GM19467 (cell line): ENCODE measurements around the gene GRID1.

Source experiments
- ATAC-seq: cut with Tn5 transposase; IDR thresholded peaks from one replicate; pipeline ENCODE4 v1.9.1; 2021; ENCODE audit warnings: mild to moderate bottlenecking, moderate library complexity; ENCODE audit not compliant: unreplicated experiment

GRID1 gene

DNA sequence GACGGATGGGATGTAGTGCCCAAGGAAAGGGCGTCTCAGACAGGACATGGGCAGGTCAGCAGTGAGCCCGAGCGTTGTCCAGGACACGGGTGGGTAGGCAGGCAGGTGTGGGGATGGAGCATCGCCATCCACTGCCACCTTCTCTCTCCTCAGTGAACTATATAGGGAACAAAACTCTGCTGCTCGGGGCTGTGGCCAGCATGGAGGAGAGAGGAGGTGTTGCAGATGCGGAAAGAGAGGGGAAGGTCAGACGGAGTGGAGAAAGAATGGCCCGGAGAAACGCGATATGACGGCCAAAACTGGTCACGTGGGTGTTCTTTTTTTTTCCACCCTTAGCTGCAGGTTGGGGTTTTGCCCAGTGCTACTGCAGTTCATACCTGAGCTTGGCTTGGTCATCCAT lies 71.2 kb downstream of the GRID1 start:
- ATAC-seq: no peak

DNA sequence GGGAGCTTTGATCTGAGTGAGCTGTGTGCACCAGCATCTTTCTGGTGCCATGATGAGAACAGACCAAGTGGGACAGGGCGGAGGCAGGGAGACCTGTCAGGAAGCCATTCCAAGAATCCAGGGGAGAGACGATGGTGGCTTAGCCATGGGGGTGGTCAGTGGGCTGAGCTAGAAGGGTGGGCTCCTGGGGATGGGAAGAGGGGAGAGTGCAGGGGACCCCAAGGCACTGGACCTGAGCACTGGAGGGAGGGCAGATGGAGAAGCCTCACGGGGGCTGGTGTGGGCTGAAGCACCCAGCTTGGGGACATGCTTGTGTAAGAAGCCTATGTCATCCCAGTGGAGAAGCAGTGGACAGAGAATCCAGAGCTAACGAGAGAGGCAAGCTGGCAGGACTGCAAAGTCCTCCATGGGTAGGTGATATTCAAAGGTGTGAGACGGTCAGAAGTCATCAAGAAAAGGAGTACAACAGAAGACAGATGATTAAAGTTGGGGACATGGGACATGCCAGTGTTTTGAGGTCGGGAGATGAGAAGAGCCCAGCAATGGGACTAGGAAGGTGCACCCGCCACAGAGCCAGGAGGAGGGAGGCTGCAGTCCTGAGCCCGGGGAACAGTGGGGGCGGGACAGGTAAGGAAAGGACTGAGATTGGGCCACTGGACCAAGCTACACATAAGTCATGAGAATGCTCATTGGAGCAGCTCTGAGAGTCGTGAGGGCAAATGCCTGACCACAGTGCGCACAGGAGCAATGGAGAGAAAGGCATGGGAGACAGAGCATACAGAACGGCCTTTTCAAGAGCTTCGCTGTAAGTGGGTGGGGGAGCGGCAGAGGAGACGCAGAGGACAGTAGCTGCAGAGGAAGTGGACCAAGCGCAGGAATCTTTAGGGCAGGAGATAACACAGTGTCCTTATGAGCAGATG lies 72.0 kb downstream of the GRID1 start:
- no peak for ATAC-seq

DNA sequence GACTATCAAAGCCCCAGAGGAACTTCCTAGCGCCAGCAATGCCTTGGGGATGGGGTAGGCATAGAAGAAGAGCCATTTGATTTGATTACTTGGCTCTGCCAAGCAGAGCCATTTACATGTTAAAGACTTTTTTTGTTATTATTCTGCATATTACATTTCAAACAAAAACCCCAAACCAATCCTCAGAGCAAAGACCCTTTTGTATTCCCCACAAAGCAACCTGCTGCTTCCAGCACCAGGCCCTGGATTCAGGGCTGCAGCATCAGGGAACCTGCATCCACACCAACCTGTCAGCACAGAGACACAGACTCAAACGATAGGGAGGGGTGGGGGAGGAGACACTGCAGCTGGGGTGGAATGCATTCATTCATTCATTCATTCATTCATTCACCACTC lies 73.2 kb downstream of the GRID1 start:
- no peak for ATAC-seq

DNA sequence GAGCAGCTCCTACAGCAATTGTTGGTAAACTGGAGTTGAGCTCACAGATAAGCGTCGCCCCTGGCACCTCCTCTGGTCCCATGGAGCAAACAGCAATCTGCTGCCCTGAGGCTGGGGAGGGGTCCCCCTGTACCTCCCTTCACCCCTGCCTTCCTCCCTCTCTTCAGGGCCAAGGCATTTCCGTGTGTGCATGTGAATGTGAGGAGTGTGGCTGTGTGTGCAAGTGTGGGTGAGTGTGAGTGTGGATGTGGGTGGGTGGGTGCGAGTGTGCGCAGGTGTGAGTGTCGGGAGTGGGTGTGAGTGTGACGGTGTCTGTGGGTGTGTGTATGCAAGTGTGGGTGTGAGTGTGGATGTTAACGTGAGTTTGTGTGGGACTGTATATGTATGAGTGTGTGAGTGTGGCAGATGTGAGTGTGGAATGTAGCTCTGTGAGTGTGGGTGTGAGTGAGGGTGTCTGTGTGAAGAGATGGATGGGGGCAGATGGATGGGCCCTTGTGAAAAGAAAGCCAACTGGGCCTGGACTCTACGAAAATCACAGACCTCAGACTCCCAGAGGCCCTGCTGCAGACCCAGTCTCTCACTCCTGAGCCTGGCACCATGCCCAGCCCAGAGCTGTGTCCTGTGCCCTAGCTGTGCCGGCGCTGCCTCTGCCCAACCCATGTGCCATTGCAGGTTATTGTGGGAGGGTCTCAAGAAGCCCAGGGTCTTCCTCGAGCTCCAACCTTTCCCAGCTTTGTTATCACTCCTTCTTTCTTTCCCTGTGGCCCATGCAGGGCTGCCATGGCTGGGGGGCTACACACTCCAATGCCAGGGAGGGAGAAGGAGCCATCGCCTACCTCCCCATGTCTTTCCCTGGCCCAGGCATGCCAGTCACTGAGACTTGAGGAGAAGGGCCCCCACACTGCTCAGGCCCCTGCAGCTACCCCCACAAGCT lies 73.9 kb downstream of the GRID1 start:
- no peak for ATAC-seq

DNA sequence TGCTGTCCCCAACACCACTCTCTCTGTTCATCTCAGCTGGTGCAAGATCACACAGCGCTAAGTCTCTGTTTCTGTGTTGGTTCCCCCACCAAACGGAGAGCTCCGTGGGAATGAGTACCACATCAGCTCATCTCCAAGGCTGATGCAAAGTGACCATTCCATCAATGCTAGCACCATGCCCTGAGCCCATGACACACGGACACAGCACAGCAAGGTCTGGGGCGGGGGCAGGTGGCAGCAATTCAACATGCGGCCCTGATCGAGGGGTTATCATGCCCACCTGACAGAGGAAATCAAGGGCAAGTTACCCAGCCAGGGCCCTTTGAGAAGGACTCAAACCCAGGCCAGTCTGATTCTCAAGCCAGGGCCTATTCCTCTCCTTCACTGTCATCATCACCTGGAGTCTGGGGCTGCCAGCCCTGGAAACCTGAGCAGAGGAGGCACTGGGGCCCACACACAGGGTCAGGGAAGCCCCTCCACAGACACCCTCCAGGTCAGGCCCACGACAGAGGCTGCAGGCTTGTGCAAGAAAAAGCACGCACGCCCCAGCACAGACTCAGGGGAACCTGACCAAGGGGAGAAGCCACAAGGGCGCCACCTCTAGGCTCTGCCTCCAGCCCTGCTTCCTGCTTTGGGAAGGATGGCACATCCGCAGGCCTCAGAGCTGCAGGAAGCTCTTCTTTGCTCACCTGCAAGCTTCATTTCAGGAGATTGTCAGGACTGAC lies 74.8 kb downstream of the GRID1 start:
- ATAC-seq: no peak

DNA sequence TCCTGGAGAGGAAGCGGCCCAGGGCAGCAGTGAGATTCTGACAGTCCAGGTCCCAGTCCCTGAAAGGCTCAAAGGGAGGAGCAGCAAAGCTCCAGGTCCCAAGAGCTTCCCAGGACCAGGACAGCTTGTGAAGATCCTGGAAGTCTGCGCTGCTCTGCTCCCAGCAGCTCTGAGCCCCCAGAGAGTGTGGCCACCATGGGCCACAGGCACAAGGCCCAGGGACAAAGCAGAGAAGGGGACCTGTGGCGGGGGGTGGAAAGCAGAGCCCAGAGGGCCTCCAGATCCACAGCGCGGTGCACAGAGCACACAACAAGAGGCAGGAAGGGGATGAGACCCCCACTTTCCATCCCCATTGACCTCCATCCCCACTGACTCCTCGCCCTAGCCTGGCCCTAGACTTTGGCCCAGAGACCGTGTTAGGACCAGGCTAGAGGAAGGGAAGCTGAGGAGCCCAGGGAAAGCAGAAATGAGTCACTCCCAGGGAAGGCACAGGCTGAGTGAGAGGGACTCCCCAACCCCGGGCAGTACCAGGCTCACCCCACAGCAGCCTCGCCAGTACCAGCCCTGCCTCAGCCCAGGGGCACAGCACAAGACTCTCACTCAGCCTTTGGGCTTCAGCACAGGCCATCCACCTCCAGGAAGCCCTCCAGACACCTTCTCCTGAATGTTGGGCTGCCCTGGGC lies 75.5 kb downstream of the GRID1 start:
- ATAC-seq: no peak

DNA sequence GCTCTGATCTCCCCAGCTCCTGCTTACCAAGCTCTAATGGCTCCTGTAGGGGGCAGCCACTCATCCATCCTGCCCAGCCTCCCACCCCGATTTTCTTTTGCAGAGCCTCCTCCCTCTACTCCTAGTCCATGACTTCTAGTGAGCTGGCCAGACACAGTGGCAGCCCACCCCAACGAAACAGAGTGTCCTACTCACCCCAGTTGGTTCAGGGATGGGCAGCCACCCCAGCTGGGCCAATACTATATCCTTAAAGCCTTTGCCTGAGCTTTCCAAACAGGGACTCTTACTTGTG lies 77.1 kb downstream of the GRID1 start:
- no peak for ATAC-seq

DNA sequence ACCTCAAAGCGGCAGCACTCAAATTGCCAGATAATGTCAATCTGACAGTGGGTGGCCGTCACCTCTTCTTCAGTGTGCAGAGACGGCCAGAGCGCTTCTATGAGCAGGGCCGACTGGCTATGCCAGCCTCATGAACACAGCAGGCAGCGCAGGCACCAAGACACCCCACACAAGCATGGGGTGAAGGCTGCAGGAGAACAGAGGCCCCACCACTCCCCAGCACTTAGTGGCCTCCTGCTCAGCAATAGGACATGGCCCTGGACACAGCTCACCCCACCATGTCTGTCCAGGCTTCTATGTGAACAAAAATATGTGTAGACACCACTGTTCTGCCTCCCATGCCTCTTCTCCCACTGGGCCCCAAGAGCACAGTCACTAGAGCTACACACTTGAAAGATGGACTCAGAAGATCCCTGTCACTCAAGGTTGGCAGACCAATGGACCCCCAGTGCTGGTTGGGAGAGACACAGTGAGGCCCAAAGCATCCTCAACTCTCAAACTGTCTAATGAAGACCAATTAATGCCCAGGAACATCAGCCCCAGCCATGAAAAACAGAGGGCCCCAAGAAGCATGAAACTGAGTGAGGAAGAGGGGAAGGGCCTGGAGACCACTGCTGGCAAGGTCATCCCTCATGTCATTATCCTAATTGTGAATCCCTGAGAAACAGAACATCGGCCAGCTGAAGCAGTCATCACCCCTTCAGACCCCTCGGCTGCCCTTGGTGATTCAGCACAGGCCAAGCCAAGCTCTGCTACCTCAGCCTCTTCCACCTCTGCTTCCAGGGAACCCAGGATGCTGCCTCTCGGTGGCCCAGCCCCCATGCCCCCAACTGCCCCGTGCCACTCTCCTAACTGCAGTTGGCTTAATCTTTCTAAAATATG lies 77.7 kb downstream of the GRID1 start:
- no peak for ATAC-seq

DNA sequence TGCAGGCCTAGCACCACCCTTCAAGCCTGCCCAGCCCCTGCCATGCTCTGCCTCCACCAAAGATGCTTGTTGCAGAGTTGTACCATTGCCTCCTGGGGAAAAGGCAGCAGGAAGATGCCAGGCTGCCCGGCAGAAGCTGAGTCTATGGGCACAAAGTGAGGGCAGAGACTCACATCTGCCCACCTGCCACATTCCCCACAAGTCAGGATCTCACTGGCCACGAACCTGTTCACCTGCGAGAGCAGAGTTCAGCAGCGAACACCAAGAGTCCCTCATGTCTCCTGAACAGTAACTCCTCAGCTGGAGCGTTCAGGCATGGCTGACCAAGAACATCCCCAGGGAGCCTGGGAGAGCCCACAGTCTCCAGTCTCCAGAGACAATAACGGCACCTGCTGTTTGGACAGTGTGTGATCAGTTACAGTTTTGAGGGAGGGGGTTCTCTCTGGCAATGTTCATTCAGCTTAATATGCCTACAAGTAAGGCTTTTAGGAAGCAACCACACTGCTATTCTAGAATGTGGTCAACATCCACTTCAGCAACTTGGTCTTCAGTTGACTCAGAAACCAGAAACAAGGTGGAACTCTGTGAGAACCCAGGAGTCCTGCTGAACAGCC lies 78.5 kb downstream of the GRID1 start:
- no peak for ATAC-seq

DNA sequence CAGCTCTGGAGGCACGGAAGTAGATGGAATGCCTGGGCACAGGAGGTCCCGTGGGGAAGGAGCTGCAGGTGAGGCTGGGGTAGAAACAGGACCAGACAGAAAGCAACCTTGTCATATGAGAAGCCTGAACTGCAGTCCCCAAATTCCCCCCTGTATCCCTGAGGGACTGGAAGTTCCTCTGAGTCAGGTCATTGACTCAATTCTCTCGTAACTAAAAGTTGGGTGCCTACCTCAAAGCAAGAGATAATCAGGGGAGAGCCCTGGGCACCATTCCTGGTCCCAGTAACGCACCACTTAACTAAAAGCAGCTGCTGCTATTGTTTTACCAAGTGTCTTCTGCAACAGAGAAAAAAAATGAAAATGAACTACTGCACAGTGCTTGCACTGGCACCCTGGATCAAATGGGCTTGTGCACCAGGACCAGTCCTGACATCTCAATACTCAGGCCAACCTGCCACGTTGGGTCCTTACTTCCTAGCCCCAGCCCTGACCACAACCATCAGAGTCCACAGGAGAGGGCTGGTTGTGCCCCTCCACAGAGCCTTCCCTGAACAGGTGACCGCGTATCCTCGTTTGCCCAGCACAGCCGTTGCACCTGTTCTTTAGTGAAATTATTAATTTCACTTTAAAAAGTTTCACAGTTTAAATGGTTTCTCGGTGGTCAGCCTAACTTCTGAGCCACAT lies 79.3 kb downstream of the GRID1 start:
- no peak for ATAC-seq

DNA sequence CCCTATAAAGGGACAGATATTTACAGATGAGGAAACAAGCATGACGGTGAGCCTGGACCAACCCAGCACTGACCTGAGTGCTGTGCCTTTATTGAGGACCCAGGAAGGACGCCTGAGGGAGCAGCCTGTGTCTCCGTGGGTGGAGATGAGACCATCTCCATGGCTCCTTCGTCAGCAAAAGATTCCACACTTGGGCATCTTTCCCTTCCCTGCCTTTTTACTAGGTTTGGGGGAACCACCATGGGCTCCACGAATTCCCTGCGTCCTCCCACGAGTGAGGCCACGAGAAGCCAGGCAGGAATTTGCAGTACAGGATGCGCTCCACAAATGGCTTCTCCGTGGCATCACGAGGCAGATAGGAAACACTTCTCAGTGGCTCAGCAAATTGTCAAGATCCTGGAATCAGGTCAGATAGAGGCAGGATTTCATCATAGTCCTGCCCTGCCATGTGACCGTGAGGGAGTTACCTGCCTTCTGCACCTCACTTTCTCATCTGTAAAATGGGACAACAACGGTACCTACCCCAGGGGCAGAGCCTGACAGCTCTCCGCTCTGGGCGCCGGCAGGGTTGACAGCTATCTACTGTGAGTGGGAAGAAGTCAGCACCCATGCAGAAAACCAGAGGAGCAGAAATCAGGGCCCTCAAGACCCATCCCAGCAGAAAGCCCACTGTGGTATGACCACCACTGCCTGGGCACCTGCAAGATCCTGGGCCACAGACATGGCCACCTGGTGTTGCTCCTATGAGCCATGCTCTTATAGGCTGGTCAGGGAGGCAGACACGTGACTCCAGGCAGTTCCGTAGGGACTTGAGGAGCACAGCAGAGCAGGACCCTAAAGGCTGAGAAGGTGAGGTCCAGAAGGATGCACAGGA lies 80.1 kb downstream of the GRID1 start:
- ATAC-seq: no peak

DNA sequence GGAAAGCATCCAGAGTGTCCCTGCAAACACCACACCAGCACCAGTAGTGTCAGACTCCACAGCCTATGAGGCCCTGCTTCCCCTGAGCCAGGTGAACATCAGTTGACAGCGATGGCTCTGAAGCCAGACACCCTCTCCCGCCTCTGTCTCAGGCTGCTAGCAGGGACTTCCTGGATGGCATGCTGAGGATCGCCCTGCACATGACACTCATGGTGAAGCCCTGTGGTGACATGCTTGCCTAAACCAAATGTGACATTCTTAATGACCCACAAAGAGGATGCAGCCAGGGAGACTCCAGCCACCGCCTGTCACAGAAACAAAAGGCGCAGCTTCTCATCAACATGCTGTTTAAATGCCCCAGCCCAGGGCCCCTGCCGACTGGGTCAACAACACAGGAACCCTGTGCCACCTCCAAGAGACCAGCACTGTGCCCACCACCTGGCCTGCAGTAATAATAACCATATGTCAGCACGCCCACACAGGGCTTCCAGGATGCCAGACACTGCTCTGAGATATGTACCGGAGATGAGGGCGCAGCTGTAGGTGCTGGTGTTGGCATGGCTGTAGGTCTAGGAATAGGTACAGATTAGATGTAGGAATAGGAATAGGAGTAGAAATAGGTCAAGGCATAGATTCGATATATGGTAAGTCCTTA lies 81.3 kb downstream of the GRID1 start:
- ATAC-seq: no peak

DNA sequence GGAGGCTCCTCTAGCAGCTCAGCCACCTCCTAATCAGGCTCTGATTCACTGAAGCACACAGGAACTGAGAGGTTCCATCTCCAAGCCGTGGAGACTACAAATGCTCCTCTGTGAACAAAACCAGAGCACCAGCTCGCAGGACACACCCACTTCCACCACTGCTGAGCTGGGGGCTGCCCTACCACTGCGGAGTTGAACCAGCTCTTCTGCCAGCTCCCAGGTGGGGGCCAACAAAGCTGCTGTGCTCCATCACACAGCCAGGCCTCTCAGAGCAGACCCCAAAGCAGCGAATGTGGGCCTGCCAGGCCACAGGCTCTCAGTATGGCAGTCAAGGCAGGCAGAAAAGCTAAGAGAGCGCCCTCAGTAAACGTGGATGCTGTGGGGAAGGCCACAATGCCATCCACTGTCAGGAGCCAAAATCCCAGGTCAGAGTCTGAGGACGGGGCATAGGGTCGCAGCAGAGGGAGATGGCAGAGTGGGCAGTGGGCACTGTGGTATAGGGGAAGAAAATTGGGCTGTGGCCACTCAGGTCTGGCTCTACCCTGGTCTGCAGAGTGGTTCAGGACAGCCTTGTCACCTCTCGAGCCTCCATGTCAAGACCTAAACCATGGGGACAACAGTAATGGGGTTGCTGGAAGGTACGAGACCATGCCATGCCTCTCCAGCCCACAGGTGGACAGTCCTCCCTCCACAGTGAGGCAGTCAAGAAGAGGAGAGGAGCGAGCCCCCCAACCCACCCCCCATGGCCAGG lies 82.1 kb downstream of the GRID1 start:
- ATAC-seq: no peak

DNA sequence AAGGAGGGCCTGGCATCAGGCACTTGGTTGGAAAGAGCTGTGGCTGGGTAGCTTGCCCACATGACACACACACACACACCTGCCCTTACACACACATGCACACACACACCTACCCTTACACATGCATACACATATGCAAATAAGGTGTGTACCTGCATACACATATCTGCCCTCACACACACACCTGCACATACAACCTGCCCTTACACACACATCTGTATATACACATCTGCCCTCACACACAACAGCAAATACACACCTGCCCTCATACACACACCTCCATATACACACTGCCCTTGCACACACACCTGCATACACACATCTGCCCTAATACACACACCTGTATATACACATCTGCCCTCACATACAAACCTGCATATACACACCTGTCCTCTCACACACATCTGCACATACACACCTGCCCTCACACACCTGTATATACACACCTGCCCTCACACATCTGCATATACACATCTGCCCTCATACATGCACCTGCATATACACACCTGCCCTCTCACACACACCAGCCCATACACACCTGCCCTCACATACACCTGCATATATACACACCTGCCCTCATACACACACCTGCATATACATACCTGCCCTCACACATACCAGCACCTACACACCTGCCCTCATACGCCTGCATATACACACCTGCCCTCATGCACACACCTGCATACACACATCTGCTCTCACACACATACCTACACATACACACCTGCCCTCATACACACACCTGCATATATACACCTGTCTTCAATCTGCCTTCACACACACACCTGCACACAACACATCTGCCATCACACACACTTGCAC lies 82.9 kb downstream of the GRID1 start:
- no peak for ATAC-seq

DNA sequence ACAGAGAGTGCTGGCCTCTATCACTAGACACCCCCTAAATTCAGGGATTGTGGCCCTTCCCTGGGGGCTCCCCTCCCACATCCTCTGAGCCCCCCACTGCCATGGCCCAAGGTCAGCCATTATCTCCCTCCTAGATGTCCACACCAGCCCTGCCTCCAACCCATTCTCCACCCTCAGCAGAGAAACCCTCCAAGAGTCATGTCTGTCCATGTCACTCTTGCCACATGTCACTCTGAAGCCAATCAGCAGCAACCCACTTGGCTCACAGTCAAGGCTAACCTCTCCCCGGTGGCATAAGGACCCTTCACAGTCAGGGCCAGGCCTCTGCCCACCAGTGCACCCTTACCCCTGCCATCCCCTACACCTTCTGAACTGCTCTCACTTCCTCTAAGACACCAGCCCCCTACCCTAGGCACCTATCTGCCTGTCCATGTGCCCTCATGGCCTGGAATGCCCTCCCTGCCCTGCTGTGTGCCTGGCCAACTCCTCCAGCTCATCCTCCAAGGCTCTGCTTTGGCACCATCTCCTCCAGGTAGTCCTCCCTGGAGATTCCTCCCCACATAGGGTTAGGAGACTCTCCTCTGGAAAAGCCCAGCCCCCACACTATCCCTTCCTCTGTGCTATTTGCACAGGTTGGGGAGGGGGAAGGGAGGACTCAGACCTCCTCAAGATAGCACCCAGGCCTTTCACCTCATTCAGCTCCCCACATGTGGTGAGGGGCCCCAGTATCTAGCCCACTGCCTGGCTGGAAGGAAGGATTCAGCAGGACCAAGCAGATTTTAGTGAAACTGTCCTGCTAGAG lies 83.7 kb downstream of the GRID1 start:
- no peak for ATAC-seq
